Activated naive CD4-positive, alpha-beta T cell treated with Interleukin-2 at 50 U/mL for 16 hours (primary cell): ENCODE measurements around the gene GLE1.
"Not testable (repeated sequence)": the region's sequence is repeated elsewhere in the genome, so short reads cannot be mapped to it uniquely, and the experiment has no call there.

Experiments
- DNase-seq: peaks from one replicate; pipeline ENCODE4 v3.0.0-alpha.2; 2020

The GLE1 gene

DNA sequence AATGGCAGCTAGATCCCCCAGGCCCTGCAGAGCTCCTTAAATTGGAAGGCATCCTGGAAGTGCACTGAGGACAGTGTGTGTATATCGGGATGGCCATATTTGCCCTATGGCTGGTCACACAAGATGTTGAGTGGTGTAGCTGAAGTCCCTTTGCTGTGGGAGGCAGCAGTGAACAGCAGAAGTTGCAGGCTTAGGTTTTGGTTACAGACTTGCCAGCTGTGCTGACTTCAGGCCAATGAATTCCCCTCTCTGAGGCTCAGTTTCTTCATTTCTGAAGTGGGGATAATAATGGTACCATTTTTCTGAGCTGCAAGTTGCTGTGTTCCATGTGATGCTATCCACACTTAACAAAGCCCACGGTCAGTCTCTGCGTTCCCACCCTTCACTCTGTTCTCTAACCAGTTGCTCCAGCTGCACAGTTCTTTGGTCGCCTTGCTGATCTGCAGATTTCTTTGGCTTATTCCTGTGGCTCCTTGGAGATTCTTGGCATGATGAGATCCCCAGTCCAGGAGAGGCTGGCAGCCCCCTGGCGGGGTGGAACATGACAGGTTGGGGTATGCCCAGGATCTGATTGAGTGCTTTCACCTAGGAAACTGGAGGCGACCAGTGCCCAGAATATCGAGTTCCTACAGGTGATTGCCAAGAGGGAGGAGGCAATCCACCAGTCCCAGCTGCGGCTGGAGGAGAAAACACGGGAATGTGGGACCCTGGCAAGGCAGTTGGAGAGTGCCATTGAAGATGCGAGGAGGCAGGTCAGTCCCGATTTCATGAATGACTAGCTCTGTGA lies 6.5 kb upstream of the GLE1 start:
- no peak for DNase-seq

DNA sequence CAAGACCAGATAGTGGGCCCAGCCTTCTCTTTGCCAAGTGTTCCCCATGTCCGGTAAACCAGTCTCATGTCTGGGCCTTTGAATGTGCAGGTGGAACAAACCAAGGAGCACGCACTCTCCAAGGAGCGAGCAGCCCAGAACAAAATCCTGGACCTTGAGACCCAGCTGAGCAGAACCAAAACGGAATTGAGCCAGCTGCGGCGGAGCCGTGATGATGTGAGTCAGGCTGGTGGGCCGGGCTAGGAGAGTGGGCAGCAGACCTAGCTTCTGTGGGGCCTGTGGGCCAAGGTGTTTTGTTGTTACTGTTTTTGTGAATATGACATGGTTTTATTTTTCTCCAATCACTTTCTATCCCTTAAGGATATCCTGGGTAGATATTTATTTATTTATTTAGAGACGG lies 5.6 kb upstream of the GLE1 start:
- DNase-seq, result no peak

DNA sequence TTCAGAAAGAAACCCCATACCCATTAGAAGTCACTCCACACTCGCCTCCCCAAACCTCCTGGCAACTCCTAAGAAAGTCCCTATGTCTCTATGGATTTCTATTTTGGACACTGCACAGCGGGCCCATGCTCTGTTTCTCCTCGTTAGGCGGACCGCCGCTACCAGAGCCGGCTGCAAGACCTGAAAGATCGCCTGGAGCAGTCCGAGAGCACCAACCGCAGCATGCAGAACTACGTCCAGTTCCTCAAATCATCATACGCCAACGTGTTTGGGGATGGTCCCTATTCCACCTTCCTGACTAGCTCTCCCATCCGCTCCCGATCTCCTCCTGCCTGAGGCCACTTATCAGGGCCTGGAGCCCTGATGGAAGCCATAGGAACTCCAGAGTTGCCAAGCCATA lies 4.6 kb upstream of the GLE1 start:
- DNase-seq, result no peak

DNA sequence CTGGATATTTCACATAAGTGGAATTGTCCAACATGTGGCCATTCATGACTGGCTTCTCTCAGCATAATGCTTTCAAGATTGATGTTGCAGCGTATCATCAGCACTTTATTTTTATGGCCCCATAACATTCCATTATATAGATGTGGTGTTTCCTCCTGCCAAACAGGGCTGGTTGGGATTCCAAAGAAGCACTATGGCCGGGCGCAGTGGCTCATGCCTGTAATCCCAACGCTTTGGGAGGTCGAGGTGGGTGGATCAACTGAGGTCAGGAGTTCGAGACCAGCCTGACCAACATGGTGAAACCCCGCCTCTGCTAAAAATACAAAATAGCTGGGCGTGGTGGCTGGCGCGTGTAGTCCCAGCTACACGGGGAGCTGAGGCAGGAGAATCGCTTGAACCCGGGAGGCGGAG lies 1.1 kb upstream of the GLE1 start:
- DNase-seq, result not testable (repeated sequence)

DNA sequence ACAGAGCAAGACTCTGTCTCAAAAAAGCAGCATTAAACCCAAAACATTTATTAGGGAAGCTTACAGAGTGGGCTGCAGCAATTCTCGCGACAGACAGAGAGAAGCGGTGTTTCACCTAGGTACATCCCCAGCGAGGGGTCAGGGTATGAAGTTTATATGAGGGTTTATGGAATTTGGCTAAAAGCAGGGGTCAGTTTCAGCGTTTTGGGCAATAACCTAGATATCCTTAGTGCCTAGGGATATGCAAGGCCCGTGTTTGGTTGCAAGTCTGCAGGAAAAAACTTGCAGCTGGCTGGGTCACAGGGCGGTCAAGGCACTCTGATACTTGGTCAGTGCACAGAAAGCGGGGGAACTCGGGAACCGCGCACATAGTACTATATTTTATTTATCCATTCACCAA lies 649 bp upstream of the GLE1 start:
- DNase-seq, result no peak

DNA sequence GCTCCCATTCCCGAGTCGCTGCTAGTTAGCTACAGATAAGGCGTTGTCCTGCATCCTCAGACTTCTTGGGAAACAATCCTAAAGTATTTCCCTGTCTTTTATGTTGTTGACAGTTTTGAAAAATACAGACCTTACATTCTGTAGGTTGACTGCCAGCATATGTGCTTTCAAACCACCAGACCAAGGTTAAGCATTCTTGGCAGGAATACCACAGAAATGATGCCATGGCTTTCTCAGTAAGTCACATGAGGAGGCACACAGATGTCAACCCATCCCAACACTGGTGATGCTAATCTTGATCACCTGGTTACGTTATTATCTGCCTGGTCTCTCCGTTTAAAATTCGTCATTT lies 871 bp downstream of the GLE1 start:
- no peak for DNase-seq

DNA sequence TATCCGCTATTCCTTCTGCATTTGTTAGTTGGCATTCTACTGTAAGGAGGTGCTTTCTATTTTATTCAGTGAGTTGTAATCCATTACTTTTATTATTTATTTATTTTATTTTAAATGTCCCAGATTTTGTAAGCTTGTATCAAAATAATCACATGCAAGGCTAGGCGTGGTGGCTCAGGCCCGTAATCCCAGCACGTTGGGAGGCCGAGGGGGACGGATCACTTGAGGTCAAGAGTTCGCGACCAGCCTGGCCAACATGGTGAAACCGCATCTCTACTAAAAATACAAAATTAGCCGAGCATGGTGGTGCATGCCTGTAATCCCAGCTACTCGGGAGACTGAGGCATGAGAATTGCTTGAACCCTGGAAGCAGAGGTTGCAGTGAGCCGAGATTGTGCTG lies 1.4 kb downstream of the GLE1 start:
- not testable (repeated sequence) for DNase-seq

DNA sequence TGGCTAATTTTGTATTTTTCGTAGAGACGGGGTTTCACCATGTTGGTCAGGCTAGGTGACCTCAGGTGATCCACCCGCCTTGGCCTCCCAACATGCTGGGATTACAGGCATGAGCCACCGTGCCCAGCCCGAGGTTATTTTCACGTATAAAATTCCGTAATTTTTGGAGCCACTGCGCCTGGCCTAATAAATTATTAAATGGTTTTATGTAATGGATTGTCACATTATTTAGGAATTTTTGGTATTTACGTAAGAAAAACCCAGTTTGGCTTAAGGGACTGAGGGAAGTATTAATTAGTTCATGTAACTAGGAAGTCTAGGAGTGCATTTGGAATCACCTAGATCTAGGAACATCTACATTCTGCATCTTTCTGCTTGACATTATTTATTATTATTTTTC lies 8.3 kb downstream of the GLE1 start:
- no peak for DNase-seq

DNA sequence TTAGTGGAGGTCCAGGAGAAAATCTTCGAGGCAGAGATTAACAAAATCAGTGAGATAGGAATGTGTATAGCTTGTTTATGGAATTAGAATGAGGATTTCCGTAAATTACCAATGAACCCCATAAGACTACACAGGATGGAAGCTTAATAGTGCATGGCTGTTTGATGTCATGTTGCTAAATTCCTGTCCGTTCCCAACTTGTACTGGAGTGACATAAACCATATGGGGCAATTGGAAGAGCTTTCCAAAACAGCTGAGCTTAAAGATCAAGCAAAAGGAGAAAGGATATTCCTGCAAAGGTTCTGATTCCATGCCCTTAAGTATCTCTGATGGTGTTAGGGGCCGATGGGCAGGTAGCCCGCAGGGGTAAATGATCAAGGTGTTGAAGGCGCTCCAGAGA lies 17.4 kb downstream of the GLE1 start:
- DNase-seq, result no peak

DNA sequence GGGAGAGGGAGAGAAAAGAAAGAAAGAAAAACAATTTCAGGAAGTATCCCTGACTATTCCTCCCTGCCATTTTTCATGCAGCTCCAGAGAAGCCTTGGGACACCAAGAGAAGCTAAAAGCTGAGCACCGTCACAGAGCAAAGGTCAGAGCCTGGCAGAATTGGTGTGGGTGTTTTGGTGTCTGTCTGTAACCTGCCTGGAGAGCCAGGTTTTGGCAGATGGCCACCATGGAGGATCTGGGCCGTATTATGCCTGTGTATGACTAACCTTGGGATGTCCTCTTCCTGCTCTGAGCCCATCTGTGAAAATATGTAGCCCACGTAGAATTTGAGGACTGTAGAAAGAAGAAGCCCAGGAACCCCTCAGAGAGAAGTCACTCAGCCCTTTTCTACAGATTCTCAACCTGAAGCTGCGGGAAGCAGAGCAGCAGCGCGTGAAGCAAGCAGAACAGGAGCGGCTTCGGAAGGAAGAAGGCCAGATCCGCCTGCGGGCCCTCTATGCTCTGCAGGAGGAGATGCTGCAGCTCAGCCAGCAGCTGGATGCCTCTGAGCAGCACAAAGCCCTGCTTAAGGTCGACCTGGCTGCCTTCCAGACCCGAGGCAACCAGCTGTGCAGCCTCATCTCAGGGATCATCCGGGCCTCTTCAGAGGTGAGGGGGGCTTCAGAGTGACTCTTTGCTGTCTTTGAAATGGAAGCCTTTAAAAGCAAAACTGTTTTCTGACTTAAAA lies 18.8 kb downstream of the GLE1 start:
- DNase-seq, result no peak

DNA sequence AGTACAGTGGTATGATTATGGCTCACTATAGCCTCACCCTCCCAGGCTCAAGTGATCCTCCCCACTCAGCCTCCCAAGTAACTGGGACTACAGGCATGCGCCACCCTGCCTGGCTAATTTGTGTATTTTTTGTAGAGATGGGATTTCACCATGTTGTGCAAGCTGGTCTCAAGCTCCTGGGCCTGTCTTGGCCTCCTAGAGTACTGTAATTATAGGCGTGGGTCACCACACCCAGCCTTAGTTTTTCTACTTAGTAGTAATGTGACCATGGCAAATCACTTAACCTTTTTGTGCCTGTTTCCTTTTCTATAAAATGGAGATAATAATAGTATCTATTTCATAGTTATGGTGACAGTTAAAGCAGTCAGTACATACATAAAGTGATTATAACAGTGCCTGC lies 22.2 kb downstream of the GLE1 start:
- no peak for DNase-seq

DNA sequence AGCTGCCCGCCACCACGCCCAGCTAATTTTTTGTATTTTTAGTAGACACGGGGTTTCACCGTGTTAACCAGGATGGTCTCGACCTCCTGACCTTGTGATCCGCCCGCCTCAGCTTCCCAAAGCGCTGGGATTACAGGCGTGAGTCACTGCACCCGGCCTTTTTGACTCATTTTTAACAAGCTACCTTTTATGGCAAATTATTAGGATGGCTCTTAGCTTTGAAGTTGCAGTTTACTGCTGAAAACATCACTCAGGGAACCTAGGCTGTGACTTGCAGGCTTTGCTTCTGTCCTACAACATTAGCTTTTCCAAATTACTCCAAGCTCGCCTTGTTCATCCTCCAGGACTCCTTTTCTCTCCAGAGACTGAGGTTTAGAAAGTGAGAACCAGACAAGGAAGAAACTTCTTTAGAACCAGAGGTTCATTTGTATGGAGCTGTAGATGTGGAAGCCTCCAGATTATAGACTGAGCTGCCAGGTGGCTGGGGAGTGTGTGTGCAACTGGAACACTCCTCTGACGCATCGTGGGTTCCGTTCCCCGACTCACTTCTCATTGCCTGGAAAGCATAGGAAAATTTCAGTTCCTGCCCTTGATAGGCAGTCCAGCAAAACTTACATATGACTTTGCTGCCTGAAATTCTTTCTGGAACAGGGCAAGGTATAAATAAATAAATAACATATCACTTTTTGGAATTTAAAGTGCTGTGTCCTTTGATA lies 24.1 kb downstream of the GLE1 start:
- no peak for DNase-seq

DNA sequence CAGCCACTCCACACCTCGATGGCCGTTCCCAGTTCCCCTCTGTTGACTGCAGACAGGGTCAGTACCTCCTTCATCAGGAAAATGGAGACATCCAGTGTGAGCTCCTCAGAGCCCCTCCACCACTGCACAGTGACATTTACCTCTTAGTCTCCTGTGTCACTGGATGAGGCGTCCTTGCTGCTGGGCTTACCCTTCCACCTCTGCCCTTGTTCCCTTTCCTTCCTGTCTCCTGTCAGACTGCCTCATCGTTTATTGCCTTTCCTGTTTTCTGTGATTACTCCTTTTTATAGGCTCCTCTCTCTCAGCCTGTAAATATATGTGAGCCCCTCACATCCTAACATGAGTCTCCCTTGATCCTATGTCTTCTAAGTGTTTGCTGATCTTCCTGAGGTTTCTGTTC lies 24.7 kb downstream of the GLE1 start:
- DNase-seq, result no peak

DNA sequence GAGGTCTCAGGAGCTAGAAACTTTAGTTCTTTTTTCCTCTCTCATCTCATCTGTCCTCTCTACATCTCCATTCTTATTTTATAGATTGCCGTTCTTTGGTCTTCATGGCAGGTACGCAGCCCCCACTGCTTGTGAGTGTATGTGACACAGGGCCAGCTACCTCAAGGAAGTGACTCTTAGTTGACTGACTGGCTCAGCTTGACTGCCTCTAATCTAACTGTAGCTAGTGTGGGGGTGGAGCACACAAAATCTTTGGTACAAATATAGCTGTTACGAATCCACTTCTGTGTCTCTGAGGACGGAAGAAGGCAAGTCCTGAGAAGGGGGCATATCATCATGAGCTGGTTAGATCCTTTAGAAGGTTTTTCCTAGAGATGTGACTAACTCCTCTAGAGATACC lies 28.1 kb downstream of the GLE1 start:
- no peak for DNase-seq

DNA sequence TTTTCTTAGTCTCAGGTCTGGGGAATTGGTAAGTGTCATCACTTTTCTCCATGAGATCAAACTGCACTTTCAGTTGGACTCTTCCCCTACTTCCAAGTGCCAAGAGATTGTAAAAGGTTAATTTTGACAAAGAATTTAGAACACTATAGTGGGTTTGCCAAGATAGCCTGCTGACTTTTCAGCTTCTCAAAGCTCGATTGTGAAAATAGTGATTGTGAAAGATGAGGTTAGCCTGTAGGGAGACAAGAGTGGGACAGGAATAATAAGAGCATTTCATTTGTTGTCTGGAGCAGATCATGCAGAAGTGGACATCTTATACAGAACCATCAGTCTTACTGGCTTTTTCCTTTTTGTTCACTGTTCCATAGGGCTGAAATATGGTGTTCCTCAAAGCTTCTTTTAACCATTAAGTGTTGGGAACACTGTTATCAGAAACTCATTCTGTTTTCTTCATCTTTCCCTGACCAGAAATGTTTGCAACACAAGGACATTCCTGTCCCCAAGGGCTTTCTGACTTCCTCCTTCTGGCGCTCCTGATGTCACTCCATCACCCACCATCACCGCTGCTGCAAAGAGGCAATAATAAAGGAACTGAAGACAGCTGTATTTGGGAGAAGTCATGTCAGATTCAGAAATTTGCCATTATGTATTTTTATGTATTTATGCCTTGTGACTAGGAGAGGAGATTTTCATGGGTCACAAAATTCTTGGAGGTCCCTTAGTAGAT lies 36.3 kb downstream of the GLE1 start:
- no peak for DNase-seq

DNA sequence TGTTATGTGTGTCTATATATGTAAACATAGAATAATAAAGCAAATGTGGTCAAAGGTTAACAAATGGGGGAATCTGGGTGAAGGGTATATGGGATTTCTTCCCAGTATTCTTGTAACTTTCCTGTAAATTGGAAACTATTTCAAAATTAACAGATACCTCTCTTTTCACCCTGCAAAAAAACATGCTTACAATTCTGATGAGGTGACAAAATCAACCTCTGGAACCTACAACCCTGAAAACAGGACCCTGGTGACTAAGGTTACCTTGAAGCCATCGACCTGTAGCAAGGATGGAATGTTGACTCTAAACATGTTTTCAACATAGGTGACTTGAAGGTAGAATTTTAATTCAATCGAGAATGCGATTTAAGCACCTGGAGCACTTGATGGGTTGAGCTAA lies 42.0 kb downstream of the GLE1 start:
- no peak for DNase-seq

DNA sequence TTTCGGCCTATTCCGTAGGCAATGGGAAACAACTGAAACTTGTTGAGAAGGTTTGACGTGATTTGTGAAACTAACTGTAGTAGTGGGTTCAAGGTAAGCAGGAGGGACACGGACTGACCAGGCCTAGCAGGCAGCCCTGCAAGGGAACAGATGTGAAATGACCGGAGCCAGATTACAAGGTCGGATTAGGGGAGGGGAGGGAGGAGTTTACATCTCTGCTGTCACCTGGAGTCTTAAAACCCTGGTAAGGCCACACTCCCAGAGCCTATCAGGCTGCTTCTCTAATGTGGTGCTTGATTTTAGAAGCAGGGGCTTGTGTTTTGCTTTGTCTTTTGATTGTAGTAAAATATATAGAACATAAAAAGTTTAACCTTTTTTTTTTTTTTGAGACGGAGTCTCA lies 44.4 kb downstream of the GLE1 start:
- DNase-seq, result no peak

DNA sequence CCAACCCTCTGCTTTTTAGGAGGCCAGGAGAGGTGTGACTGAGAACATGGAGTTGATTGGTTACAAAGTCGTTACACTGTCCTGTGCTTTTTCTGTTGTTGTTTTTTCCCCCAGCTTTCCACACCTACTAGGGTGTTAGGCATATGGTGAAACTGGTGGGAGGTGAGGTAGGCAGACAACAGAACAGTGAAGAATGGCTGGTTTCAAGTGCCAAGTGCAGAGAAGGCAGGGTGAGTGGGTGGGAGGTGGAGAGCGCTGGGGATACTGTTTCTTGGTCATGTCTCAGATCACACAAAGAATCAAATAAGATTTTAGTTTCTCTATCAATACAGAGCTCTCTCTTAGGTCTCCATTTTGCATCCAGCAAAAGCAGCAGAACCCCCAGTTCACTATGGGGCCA lies 45.7 kb downstream of the GLE1 start:
- peak; percentile 73 for DNase-seq

DNA sequence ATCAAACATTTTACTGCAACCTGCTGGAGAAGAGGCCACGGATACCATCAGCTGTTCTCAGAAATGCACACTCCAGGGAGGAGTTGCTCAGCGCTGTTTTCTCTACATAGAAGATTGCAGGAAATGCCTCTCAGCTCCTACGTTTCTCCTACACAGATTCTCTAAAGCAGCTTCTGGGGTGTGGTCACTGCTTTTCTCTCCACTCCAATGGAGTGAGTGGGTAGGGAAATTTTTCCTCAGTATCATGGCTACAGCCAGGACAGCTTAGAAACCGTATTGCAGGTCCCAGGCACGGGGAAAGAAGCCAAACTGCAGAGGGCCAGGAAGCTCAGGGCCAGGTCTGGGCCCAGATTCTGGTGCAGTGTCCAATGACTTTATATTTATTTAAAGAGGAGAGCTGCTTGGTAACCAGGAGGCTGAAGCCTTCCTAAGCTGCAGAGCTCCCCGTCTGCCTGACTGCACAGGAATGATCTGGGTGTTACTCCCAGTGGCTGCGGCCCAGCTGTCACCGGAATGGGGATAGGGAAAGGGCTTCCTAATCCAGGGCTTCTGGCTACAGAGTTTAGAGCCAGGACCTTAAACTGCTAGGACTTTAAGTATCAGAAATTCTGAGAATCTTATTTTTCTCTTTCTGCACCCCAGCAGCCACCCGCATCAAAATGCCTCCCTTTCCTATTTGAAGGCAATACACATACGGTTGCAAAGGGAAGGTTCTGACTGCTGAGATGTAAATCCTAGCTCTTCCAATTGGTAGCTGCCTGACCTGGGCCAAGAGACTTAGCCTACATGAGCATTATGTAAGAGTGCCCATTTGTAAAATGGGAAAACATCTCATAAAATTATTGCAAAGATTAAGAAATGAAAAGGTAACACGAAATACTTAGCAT lies 46.5 kb downstream of the GLE1 start:
- DNase-seq, result no peak

DNA sequence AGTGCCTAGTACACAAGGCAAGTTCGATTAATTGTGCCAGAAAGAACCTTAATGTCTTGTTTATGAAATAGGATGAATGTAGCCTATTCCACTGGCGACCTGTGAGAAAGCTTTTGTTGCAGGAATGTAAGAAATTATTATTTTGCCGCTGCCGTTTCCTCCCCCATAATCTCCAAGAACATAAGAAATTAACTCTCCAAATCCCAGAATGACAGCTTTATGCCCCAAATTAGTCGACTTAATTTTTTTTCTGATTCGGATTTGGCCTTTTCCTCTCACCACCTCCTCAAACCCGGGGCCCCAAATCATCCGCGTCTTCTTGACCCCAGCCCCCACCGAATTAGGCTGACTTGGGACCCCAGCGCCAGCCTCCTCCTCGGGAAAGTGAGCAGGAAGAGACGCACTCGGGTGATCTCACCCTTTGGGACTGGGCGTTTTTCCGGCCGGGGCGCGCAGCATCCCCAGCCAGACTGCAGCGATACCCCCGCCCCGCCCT lies 47.2 kb downstream of the GLE1 start:
- DNase-seq, result no peak

DNA sequence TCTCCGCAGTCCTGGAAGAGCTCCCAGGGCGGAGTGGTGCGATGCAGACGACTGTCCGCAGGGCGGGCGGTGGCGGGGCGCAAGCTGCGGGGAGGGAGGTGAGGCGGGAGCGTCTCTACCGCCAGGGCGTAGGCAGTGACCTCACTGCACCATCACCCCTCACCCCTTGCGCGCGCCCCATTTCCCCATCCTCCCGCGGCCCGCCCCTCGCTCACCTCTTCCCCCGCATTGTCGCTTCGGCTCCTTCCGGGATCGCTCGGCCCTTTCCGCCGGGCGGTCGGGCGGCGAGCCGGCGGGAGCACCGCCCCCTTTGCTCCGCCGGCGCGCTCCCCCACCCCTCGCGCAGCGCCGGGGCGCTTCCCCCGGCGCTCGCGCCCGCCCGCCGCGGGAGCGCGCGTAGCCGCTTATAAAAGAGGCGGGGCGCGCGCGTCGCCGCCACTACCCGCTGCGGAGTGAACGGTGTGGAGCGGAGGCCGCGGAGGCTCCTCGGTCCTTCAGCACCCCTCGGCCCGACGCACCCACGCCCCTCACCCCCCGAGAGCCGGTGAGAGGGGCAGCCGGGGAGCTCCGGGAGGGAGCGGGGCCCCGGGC lies 47.7 kb downstream of the GLE1 start, which contains the start of gene SPTAN1:
Gene SPTAN1, plus strand, starts transcription at position 435 of the 591 bp plus-strand sequence. CDS start 14,154 bp downstream, outside the sequence.
- DNase-seq, result peak; percentile 95
